GM19240 (cell line): ENCODE measurements around the gene SATB1.

ENCODE experiments used
- DNase-seq: peaks from one replicate; pipeline ENCODE4 v3.0.0; 2011; ENCODE audit warnings: low spot score; ENCODE audit not compliant: insufficient read length

SATB1 gene

GRCh38 chr3:18401300-18401961 is 23.7 kb downstream of the SATB1 start:
- DNase-seq, result no peak

DNA sequence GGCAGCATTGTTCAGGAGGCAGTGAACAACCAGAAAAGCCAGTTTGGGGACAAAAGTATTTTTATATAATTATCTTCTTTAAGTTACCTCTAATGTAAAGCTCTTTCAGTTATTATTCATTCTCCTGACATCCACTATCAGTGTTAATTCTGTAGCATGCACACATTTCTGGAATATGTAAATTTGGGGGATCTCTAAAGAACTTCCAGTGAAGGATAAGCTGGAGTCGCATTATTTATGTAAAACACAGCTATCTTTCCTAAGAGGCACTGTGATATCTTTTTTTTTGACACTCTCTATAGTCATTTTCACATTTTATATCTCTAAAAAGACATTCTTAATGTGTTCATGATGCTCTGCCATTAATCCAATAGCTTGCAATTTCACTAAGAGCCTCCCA is 26.7 kb downstream of the SATB1 start:
- no peak for DNase-seq

GRCh38 chr3:18396428-18396827 is 28.7 kb downstream of the SATB1 start:
- no peak for DNase-seq

GRCh38 chr3:18394384-18394995 is 30.6 kb downstream of the SATB1 start:
- DNase-seq, result no peak

- no peak for DNase-seq
Observed at GRCh38 chr3:18393906-18394305, 31.2 kb downstream of the SATB1 start.

DNA sequence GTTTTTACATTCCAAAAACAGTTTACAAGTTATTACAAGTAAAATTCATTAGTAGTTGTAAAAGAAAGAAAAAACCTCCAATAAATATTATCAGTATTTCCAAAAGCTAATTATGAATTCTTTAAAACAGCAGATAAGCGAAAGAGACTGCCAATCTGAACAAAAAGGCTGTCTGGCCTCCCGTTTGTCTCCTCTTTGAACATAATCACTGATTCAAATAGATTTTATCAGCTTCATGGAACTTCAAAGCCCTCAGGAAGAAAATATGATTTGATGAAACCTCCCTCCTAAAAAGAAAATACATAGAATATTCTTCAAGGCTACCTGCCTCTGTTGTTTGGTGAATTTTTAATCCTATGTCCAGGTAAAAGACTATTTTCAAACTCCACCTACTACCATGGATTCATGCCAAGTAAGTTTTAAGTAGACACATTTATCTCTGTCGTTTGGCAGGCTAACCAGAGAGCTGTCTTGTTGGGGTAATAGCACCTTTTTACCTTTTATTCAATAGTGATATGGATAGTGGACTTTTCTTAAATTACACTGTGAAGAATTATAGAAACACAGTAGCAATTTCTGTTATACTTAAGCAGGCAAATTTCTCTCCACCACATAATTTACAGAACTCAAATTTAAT is 35.0 kb downstream of the SATB1 start:
- DNase-seq, result no peak

DNA sequence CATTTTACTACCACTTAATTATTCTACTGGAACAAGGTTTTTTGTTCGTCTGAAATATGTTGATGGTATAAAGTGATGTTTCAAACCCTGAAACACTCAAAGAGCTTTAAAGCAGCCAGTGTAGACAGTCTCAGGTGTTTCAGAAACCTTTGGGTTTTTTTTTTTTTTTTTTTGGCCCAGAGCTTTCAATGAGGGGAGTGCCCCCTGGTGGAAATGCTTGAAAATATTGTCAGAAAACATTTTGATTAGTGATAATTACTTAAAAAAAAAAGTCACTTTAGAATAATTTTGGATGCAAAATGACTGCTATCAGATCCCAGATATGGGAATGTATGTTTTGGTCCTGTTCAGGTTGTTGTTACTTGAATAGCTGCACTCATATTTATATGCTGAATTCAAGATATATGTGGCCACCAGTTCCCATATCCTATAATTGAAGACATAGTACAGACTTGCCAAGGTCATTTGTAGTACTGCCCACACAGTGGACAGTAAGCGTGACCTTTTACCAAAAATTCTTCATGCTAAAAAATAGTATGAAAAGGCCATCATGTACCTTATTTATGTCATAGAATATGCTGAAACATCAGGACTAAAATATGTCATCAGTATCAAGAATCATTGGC is 35.9 kb downstream of the SATB1 start:
- DNase-seq, result no peak

- DNase-seq, result no peak
Observed at GRCh38 chr3:18386274-18386890, 38.8 kb downstream of the SATB1 start.

DNA sequence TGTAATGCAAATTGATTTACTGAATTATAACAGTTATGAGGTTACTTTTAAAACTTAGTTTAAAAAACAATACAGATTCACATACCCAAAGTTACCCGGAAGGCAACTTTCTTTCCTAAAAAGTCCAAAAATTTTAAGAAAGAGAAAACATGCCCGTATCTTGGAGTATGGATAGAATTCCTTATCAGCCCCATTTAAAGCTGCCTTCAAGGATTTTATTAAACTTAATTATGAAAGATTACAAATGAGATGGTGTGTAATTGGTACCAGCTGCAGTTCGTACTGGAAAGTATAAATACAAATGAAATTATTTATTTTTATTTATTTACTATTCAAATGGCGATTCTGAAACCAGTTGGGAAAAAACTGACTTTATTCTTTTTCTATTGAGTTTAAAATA is 39.4 kb downstream of the SATB1 start:
- DNase-seq, result no peak

DNA sequence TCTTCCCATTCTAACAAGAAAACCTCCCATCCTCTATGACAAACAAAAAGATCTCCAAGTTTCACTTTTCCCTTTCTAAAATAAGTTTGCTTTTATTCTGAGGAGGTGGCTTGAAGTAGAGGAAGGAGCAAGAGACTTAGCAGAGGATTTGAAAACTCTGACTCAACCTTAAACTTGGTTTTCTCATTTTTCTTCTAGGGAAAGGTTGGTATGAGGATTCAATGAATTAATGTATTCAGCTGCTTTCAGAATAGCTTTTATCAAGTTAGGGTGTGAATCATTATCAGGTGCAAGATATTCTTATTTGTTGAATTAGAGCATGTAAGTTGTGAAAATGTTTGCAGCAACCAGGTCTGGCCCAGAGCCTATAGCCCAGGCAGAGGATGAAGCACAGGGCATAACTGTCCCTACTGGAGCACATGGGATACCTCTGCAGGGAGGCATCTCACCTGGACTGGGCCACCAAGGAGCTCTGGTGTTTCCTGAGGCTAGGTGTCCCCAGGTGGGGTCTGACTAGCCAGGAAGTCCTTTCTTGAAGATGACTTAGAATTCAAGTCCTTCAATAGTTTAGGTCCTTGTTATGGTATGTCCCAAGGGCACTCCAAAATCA is 42.3 kb downstream of the SATB1 start:
- DNase-seq, result no peak

- no peak for DNase-seq
Observed at GRCh38 chr3:18379647-18380046, 45.5 kb downstream of the SATB1 start.

- DNase-seq, result no peak
Observed at GRCh38 chr3:18378218-18378617, 46.9 kb downstream of the SATB1 start.

DNA sequence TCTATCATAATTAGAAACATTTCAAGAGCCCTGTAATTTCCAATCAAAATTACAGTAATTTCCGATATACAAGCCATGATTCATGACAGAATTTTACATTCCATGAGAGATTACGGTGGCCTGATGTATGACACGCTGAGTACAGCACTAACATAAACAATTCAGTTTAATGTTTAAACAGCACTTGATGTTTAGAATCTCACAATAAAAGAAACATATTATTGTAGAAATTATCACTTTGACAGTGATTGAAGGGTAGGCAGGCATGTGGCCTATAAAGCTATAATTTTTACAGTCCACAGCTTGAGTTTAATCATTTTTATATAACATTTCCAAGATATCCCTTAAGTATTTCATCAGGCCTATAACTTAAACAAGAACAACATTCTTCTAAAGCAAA is 48.5 kb downstream of the SATB1 start:
- no peak for DNase-seq

DNA sequence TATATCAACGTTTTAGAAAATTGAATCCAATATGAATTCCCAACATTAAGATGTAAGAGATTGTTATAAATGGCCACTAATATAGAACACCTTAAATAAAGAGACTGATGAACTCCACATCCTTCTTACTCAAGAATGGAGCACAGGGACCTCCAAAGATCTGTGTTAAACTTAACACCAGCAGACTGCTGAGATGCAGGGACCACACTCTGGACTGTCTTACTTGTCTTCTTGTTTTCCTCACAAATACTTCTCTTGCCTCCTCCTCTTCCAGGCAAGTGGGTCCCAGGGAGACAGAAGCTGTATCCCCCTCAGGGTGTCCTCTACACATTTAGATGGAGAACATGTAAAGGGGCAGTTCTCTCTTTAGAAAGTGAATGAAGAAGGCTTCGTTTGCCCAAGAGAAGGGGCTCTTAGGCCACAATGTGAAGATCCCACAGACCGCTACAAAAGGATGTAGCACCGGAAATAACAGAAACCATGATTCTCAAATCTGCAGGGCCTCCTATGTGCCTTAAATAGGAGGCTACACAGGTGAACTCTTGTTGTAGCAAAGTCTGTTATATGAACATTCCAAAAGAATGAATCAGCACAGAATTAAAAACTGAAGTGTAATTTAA is 52.2 kb downstream of the SATB1 start:
- DNase-seq, result no peak

GRCh38 chr3:18370672-18371071 is 54.5 kb downstream of the SATB1 start:
- DNase-seq, result no peak

DNA sequence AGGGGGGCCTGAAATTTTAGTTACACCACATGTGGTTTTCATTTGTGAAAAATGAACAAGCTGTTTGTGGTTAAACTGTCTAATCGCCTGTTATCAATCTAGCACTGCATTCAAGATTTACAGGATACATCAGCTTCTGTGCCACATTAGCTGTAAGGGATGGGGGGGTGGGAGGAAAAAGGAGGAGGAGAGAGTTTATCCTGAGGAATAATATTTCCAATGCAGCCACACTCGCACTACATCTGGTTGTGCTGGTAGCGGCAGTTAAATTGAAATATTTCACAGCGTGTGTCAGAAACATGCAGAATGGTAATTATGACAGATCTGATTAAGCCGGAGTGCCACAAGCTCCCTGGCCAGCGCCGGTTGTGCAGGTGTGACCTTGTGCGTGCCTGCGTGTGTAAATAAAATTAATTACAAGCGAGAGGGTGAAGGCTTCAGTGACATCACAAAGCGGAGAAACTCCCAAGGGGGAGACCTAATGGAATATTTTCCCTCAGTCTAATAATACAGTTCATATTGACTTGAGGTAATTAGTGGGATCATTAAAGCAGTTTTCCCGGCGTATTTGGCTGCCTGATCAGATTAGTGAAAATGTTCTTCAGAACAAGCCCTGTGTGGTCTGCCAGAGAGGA is 55.5 kb downstream of the SATB1 start:
- DNase-seq, result no peak

GRCh38 chr3:18366258-18366657 is 58.9 kb downstream of the SATB1 start:
- no peak for DNase-seq

DNA sequence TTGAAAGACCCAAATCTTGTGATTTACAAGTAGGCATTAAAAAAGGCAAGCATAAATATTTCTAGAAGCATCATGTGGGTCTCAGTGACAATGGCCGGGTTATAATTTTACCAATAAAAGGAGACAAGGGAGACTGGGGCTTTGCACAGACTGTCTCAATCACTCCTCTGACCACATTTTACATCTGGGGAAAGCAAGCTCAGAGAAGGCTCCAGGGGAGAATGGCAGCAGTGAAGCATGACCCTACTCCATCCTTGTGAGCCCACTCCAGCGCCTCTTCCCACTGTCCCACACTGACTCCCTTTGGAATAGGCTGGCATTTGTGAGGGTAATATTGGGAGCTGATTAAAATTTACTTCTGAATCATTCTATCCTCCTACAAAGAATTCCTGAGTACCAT is 61.8 kb downstream of the SATB1 start:
- DNase-seq, result no peak

GRCh38 chr3:18357747-18358146 is 67.4 kb downstream of the SATB1 start:
- no peak for DNase-seq

DNA sequence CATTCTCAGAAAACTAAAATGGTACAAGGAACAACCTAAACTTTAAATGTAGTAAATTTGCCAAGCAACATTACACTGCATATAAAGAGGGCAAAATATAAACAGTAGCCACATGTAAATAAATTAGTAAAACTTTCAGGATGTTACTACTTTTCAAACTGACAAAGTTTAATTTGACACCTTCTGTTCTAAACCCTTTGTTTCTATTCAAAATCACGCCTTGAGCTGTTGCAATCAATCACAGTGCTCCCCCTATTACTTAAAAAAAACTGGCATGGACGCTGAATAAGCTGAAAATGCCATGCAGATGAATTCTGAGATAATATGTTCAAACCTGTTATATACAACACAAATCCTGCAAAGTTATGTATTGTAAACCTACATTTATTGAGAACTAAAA is 69.3 kb downstream of the SATB1 start:
- no peak for DNase-seq

DNA sequence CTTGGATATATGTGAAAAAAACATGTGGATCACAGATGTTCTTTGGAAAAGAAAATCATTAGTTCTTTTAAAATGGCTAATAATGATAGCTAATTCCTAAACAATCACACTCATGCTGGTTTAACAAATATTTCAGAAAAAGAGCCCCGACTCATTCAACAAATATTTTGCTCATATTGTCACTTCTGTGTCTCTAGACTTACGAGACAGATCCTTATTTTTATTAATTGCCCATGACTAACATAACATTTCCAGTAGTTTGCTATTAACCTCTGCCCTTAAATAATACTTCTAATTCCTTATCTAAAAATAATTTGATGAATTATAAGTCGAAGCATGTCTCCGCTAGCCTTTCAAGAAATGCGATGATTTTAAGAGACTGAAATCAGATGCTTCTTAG is 70.4 kb downstream of the SATB1 start:
- no peak for DNase-seq
